Stimulated activated CD8-positive, alpha-beta memory T cell treated with anti-CD3 and anti-CD28 coated beads, Interleukin-7, amount 100 ng/mL, for 48 hours (primary cell): ENCODE measurements around the gene NR2F1.

Experiments
- DNase-seq, 2 donors: peaks; one replicate each; pipeline ENCODE4 v3.0.0-alpha.2; 2020; ENCODE audit warnings: low read depth in 1 of 2; ENCODE audit errors: extremely low read depth in 1 of 2

The NR2F1 gene

GRCh38 chr5:93577854-93578812 is 4.9 kb upstream of the NR2F1 start:
- DNase-seq, result no peak

DNA sequence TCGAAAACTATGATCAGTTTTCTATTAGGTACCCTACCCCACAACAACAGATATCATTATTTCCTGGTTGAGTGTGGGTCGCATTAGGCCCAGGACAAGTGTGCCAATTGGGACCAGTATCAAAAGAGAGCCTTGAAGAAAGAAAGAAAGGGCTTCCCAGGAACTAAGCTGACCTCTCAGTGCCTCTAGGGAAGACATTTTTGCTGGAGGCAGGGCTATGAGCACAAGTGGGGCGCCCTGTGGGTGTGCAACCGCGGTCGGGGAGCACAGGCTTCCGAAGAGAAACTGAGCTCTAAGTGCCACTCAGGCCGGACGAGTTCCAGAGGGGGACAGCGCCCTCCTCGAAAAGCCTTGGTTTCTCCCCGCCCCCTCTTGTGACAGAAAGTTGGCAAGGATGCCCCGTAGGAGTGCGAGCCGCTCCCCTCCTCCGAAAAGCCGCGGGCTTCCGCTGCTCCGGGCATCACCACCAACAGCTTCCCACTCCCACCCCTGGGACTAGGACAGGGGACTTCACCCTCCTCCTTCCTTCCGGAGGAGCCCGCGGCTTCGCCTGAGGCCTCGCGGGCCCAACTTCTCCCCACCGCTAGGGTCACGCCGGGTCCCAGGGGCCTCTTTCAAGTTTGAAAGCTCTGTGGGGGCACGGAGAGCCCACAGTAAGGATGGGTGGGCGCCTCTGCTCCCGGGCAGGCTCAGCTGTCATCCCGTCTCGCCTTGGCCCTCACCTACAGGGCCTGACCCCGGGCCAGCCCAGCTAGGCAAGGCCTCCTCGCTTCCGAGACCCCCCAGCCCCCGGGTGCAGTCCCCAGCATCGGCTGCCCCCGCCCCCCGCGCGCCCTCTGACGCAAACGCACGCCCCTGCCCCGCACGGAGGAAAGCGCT is 4.0 kb upstream of the NR2F1 start:
- DNase-seq, result no peak

GRCh38 chr5:93579692-93580062 is 3.3 kb upstream of the NR2F1 start:
- no peak for DNase-seq

- no peak for DNase-seq
Measured at GRCh38 chr5:93580063-93580926, 2.7 kb upstream of the NR2F1 start.

GRCh38 chr5:93580927-93581445 is 2.0 kb upstream of the NR2F1 start, which contains the start of gene NR2F1-AS1:
NR2F1-AS1 (minus strand) TSS chr5:93581219.
- no peak for DNase-seq

DNA sequence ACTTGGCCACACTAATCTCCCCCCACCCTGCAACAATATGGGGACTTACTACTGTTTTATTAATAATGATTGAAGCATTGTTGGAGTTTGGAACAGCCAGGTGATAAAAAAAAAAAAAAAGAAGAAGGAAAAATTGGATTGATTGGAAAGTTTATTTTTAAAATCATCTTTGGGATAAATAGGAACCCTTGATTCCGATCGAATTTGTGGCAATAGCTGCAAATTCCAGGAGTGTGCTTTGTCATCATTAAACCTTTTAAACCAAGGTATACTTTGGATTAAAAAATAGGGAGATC is 907 bp upstream of the NR2F1 start:
- DNase-seq, result no peak

DNA sequence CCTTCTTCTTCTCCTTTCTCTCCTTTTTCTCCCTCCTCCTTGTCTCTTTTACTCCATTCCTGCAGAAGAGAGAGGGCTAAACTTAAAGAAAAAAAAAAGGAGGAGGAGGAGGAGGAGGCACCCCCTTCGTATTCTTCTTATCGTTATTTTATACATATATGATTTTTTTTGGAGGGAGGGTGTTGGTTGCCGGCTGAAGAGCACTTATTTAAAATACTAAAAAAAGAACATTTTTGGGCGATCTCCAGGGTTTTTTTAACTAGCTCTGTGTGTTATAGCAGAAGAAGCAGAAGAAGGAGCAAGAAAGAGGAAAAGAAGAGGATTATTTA is 381 bp downstream of the NR2F1 start:
- DNase-seq, result no peak

- DNase-seq, result no peak
Measured at GRCh38 chr5:93583768-93584595, 960 bp downstream of the NR2F1 start.

GRCh38 chr5:93584596-93585040 is 1.6 kb downstream of the NR2F1 start:
- no peak for DNase-seq

GRCh38 chr5:93585041-93585766 is 2.2 kb downstream of the NR2F1 start:
- DNase-seq, result no peak

DNA sequence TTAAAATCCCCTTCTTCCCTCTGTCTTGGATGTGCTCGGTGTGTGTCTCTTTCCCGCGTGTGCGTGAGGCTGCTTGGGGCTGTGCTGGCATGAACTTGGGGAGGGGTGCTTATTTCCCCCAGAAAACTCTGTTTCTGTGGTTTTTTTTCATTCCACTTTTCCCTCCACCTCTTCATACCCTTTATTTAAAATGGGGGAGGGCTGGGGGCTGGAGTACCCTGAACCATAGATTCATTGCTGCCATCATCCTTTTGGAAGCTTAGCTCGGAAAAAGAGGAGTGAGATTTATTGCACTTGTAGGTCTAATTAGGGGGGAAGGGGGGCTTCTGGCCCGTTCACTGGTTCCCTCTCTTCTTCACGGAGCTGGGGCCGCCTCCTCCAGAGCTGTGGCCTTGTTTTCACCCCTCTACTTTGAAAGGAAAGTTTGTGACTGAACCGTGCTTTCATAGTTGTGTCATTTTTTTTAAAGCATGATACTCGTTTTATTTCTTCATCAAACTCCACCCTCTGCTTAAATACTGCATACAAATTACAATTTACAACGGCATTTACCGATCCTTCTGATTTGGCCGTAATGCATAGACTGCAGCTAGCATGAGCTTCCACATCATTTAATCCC is 2.9 kb downstream of the NR2F1 start:
- DNase-seq, result no peak

DNA sequence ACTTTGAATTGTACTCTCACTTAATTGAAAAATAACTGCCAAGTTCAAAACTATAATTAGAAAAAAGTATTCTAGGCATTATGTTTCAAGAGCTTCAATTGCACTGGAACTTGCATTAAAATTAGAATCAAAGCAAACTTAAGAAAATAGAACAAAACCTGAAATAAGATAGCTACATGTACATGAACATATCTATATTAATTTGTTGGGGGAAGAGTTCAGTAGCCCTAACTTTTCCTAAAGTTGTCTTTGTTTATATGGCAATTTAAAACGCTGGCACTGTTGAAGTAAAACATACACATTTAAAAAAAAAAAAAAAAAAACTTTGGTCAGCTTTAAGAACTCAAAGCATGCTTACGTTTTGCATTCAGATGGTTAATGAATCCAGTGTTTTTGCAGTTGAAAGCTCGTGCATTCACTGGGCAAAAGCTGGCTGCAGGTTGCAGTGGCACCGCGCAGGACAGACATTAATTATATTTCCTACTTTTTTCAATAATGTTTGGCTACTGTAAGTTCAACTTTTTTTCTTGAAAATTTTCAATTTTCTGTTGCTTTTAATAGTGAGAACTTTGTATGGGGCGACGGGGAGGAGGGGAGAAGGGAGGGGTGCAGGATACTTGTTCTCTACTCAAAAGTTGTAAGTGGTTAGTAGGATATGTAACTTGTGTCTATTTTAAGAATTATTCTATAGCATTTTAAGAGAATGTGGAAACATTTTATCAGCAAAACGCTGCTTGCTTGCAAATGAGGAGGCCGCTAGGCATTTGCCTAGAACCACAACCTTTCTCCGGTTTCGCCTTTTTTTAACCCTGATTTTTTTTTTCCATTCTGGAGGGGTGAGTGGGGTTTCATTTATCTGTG is 3.9 kb downstream of the NR2F1 start:
- no peak for DNase-seq

- DNase-seq, result no peak
Measured at GRCh38 chr5:93587597-93588351, 4.8 kb downstream of the NR2F1 start.

DNA sequence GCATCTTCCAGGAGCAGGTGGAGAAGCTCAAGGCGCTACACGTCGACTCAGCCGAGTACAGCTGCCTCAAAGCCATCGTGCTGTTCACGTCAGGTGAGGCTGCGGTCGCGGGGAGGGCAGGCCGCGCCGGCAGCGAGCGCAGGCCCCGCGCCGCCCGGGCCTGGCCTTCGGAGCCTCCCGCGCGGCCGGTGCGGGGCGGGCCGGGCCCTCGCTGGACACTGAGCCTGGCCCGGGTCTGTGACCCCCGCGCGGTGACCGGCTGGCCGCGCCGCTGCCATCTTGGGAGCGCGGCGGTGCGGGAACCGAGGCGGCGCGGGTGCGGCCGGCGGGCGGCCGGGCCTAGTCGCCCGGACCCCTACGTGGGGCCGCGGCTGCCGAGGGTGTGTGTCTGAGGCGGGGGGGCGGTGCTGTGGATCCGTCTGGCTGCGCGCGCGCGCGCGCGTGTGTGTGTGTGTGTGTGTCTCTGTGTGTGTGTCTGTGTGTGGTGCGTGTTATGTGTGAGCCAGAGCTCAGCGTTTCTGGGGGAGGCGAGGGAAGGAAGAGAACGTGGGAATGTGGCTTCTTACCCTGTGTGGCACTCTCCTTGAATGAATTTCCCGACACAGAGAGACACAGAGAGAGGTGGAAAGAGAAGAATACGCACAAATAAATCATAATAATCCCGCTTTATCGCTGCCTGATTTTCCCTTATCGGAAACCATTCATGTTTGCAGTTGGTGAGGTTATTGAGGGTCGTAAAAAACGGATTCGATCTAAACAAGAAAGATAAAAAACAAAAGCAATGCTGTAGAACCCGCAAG is 5.5 kb downstream of the NR2F1 start:
- no peak for DNase-seq

DNA sequence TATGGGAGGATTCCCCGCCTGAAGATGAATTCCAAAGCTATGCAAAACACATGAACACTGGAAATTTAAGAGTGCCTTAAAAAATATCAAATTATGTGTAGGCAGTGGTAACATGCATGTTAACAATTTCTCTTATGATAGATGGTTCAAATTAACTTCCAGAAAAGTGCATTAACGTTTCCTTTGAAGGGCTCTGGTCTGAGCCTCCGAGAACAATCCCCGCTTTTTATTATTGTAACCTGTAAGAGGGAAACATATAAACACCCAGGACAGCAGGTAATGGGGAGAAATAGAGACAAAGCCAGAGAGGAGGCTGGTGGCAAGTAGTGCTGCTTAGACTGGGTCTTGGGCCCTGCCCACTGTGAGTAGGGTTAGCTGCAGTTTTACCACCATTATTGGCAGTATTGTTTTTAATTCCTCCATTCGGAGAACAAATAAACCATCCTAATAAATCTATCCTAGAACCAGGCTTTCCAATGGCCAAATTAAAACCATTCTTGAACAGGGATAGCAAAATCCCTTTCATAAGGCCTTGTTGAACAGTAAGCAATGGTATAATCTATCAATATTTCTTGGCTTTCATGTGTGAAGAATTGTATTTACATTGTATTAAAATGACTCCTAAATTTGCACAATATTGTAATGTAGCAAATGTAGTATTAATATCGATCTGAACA is 6.3 kb downstream of the NR2F1 start:
- DNase-seq, result no peak

- no peak for DNase-seq
Measured at GRCh38 chr5:93589829-93590215, 6.8 kb downstream of the NR2F1 start.
